ENCODE measurements around the gene NLN.

DNA sequence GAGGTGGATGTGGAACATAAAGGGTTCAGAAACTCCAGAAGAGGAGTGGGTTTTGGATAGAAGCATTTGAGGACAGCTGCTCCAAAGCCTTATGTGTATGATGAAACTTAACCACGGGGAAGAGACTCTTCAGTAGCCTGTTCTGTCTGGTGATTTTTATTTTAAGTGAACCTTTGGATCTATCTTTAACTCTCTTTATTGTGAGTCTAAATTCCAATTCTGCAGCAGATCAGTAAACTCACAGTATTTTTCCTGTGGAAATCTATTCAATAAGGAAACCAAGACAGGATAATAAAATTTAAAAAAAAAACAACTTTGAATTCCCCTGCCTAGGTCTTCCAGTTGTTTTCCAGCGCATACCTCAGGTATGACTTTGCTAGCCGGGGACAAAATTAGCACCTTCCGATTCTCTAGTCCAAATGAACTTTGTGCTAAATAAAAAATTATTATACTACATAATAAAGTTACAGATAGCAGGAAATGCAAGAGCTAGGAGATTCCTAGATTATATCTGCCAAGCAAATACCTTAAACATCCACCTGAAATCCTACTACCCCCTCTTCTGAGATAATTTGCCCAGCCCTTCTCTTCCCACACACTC, 101.9 kb downstream of the NLN start:
- TF ChIP-seq, protein P1, sequence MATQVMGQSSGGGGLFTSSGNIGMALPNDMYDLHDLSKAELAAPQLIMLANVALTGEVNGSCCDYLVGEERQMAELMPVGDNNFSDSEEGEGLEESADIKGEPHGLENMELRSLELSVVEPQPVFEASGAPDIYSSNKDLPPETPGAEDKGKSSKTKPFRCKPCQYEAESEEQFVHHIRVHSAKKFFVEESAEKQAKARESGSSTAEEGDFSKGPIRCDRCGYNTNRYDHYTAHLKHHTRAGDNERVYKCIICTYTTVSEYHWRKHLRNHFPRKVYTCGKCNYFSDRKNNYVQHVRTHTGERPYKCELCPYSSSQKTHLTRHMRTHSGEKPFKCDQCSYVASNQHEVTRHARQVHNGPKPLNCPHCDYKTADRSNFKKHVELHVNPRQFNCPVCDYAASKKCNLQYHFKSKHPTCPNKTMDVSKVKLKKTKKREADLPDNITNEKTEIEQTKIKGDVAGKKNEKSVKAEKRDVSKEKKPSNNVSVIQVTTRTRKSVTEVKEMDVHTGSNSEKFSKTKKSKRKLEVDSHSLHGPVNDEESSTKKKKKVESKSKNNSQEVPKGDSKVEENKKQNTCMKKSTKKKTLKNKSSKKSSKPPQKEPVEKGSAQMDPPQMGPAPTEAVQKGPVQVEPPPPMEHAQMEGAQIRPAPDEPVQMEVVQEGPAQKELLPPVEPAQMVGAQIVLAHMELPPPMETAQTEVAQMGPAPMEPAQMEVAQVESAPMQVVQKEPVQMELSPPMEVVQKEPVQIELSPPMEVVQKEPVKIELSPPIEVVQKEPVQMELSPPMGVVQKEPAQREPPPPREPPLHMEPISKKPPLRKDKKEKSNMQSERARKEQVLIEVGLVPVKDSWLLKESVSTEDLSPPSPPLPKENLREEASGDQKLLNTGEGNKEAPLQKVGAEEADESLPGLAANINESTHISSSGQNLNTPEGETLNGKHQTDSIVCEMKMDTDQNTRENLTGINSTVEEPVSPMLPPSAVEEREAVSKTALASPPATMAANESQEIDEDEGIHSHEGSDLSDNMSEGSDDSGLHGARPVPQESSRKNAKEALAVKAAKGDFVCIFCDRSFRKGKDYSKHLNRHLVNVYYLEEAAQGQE (IDR thresholded peaks at IDR 0.05; ENCODE audit: insufficient replicate concordance, low read depth): no peak
- TF ChIP-seq, protein P2, sequence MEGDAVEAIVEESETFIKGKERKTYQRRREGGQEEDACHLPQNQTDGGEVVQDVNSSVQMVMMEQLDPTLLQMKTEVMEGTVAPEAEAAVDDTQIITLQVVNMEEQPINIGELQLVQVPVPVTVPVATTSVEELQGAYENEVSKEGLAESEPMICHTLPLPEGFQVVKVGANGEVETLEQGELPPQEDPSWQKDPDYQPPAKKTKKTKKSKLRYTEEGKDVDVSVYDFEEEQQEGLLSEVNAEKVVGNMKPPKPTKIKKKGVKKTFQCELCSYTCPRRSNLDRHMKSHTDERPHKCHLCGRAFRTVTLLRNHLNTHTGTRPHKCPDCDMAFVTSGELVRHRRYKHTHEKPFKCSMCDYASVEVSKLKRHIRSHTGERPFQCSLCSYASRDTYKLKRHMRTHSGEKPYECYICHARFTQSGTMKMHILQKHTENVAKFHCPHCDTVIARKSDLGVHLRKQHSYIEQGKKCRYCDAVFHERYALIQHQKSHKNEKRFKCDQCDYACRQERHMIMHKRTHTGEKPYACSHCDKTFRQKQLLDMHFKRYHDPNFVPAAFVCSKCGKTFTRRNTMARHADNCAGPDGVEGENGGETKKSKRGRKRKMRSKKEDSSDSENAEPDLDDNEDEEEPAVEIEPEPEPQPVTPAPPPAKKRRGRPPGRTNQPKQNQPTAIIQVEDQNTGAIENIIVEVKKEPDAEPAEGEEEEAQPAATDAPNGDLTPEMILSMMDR (IDR thresholded peaks at IDR 0.05; ENCODE audit: insufficient read depth, low read length): no peak
- no peak for TF ChIP-seq GABPA (IDR thresholded peaks at IDR 0.05; ENCODE audit: low read depth)
- no peak for TF ChIP-seq SPI1 (IDR thresholded peaks at IDR 0.05; ENCODE audit: borderline replicate concordance, low read depth)

Data from HL-60 (cell line).